Common myeloid progenitor, CD34-positive (primary cell): ENCODE results near the gene ST7.

Experiments
- CTCF ChIA-PET: fragments of 350-600 bp; sonication (Branson Sonifier 250); formaldehyde crosslinking; loops from one replicate; lab custom pipeline; 2021; ENCODE audit warnings: antibody characterized with exemption; lab: Charles Lee
- POLR2A ChIA-PET: fragments of 350-600 bp; sonication (Branson Sonifier 250); formaldehyde crosslinking; loops from one replicate; lab custom pipeline; 2021; ENCODE audit warnings: antibody characterized with exemption; lab: Charles Lee
- DNase-seq, 3 donors: peaks; one replicate each; pipeline versions ENCODE4 v3.0.0 to v3.0.0-alpha.2; 2013
- H3K27ac ChIP-seq, 2 experiments: 1 replicate in 1 of 2; 2 replicates in 1 of 2; pipeline ENCODE4 v1.7.0; 2013; ENCODE audit warnings: inconsistent platforms in 2 of 2, low read length in 2 of 2, mild to moderate bottlenecking in 2 of 2, low read depth in 1 of 2, moderate library complexity in 1 of 2; ENCODE audit not compliant: severe bottlenecking in 2 of 2, insufficient read depth in 1 of 2, poor library complexity in 1 of 2
- H3K27me3 ChIP-seq, 5 experiments: replicated peaks in 2 of 5; 1 replicate in 3 of 5; 2 replicates in 2 of 5; pipeline versions ENCODE4 v1.6.1 to v1.7.0; 2013; ENCODE audit warnings: low read length in 4 of 5, mild to moderate bottlenecking in 2 of 5, moderate library complexity in 2 of 5, inconsistent platforms in 1 of 5; ENCODE audit not compliant: insufficient read depth in 5 of 5, control insufficient read depth in 4 of 5
- H3K36me3 ChIP-seq, 4 experiments: 1 replicate in 2 of 4; 2 replicates in 2 of 4; pipeline versions ENCODE4 v1.6.1 to v1.7.0; 2013; ENCODE audit warnings: low read length in 3 of 4, control low read depth in 1 of 4, mild to moderate bottlenecking in 1 of 4; ENCODE audit not compliant: control insufficient read depth in 4 of 4, insufficient read depth in 4 of 4
- H3K4me1 ChIP-seq, 4 experiments: 1 replicate in 3 of 4; 2 replicates in 1 of 4; pipeline versions ENCODE4 v1.6.1 to v1.7.1; 2013; ENCODE audit warnings: low read length in 3 of 4, mild to moderate bottlenecking in 3 of 4, control low read depth in 1 of 4, inconsistent platforms in 1 of 4, moderate library complexity in 1 of 4; ENCODE audit not compliant: control insufficient read depth in 4 of 4, insufficient read depth in 4 of 4; ENCODE audit errors: control extremely low read depth in 1 of 4
- H3K4me3 ChIP-seq, 7 experiments: 1 replicate in 4 of 7; 2 replicates in 3 of 7; pipeline versions ENCODE4 v1.5.1 to v1.7.0; 2013; ENCODE audit warnings: mild to moderate bottlenecking in 7 of 7, low read length in 6 of 7, moderate library complexity in 6 of 7, inconsistent platforms in 2 of 7, low read depth in 2 of 7, control low read depth in 1 of 7; ENCODE audit not compliant: insufficient read depth in 4 of 7, control insufficient read depth in 1 of 7; ENCODE audit errors: extremely low read depth in 1 of 7
- H3K9me3 ChIP-seq, 5 experiments: 1 replicate in 4 of 5; 2 replicates in 1 of 5; pipeline versions ENCODE4 v1.6.1 to v1.7.1; 2013; ENCODE audit warnings: low read length in 4 of 5, mild to moderate bottlenecking in 2 of 5, inconsistent platforms in 1 of 5, low read depth in 1 of 5, moderate library complexity in 1 of 5; ENCODE audit not compliant: control insufficient read depth in 4 of 5, insufficient read depth in 2 of 5; ENCODE audit errors: control extremely low read depth in 1 of 5
- WGBS: methylation state at CpG from one replicate; pipeline ENCODE4 v1.1.5; 2013; ENCODE audit not compliant: insufficient coverage; 5-methylcytosine and 5-hydroxymethylcytosine counted together

Gene ST7

DNA sequence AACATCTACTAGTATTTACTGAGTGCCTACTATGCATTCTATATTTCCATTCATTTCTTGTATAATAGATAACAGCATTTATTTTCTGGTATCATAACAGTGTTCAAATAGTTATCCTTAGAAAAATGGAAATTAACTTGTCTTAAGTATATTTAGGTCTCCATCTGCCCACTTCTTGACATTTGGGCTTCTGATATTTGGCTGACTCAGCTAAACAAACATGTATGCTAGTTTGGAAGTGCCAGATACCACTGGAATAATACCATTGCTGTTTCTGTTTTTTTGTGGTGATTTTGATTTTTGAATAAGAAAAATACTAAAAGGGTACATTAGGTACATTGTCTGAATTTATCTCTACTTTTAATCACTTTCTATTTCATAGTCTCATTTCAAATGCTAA is 169.2 kb downstream of the ST7 start:
- H3K27me3 ChIP-seq: no peaks in the 10 kb centered on the region
- no peak for DNase-seq
- H3K27ac ChIP-seq: no peak overlapping the region
- H3K9me3 ChIP-seq: no peaks in the 10 kb centered on the region
- H3K4me1 ChIP-seq: peaks cover 0 to 11% (median 7%) of the 10 kb centered on the region in 4 experiments
- CTCF ChIA-PET: interaction anchor here (0.9 to 14.1 kb wide), 9 partner anchors 13 to 202 kb away, joined by 3 to 278 read pairs (median 3); no protein-coding TSS in a partner anchor
- H3K4me3 ChIP-seq: no peak overlapping the region
- POLR2A ChIA-PET: no interaction called here
- peaks cover 0 to 6% (median 2%) of the 10 kb centered on the region in 4 experiments for H3K36me3 ChIP-seq

DNA sequence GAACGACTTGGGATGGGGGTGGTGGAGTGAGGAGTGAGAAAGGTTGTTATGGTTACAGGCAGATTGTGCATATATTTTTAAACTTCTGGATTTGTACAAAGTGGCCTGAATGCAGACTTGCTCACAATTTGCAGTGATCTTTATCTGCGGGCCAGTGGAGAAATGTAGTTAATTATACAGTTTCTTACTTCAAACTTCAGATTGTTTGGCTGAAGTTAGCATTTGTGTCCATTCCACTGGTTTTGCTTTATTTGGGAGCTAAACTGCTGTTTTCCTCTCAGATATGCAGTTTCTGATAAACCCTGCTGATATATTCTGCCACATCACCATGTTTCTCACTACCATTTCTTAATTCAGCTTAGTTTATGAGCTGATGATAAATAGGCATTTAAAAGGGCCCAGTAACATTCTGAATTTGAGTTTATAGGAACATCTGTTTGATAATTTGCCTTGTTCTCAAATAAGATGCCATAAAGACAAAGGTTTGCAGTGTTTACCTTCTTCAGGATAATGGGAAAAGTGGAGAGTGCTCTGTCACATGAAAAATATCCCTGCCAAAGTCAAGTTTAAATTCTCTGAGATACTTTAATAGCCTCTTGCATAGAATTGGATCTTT is 170.1 kb downstream of the ST7 start:
- no peaks in the 10 kb centered on the region for H3K27me3 ChIP-seq
- no peak for DNase-seq
- no peak overlapping the region for H3K4me3 ChIP-seq
- peaks cover 0 to 6% (median 2%) of the 10 kb centered on the region in 4 experiments for H3K36me3 ChIP-seq
- H3K4me1 ChIP-seq: peaks cover 0 to 11% (median 7%) of the 10 kb centered on the region in 4 experiments
- POLR2A ChIA-PET: no interaction called here
- H3K9me3 ChIP-seq: no peaks in the 10 kb centered on the region
- H3K27ac ChIP-seq: no peak overlapping the region
- WGBS: 94% methylated on average over 2 of the region's 2 CpGs
- CTCF ChIA-PET: interaction anchor here (0.9 to 14.1 kb wide), 5 partner anchors 12 to 192 kb away, joined by 3 to 278 read pairs (median 33); no protein-coding TSS in a partner anchor

DNA sequence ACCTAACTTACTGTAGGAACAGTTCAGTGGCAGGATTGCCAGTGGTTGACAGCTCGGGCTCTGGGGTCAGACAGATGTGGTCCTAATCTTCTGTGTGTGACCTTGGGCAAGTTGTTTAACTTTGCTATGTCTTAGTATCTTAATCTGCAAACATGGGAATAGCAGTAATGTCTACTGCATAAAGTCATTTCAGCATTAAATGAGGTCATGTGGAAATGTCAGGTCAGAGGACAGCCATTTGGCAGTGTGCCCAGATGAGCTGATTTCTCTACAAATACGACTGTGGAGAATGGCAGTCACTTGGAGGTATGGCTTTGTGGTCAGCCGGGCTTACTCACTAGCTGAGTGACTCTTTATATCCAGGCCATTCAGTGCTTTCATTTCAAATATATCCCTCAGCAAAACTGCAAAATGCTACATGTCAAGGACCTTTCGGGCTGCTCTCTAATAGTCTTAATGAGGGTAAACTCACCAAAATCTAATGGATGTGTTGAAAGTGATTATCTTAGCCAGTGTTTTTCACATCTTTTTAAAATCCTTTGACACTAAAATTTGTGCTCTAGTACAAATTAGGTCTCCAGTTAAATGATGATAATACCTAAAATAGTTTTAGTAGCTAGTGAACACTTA is 171.4 kb downstream of the ST7 start:
- H3K36me3 ChIP-seq: peaks cover 0 to 6% (median 2%) of the 10 kb centered on the region in 4 experiments
- H3K27me3 ChIP-seq: no peaks in the 10 kb centered on the region
- H3K4me3 ChIP-seq: peak overlapping the region in 1 of 7 experiments; percentile 14
- H3K9me3 ChIP-seq: no peaks in the 10 kb centered on the region
- WGBS: no CpG with 5 or more reads among the region's 4 CpGs
- ChIA-PET CTCF (interaction anchor here (0.7 to 14.1 kb wide), 12 partner anchors 10 to 211 kb away, joined by 3 to 278 read pairs (median 3); no protein-coding TSS in a partner anchor), POLR2A (interaction anchor here (0.6 kb wide), 1 partner anchor 141 kb away, joined by 3 read pairs; no protein-coding TSS in a partner anchor)
- H3K4me1 ChIP-seq: peaks cover 0 to 9% (median 6%) of the 10 kb centered on the region in 4 experiments
- peak; percentile 62 to 93 (median 91) for DNase-seq
- H3K27ac ChIP-seq: no peak overlapping the region

DNA sequence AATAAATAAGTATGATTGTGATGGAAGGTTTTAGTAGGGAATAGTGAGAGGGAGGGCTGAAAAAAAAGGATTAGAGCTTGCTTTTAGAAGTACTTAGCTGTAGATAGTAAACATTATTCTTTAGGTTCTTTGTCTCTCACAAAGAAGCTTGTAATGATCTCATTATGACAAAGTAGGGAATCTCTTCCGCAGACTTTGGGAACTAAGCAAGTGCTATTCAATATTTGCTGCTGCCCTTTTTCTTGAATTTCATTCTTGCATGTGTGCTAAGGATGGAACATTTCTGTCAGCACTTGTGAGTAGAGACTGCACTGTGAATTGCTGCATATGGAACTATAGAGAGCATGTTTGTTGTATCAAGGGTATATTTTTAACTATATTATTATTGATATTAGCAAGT is 173.4 kb downstream of the ST7 start:
- peaks cover 0 to 5% (median 0%) of the 10 kb centered on the region in 4 experiments for H3K36me3 ChIP-seq
- H3K27ac ChIP-seq: no peak overlapping the region
- CTCF ChIA-PET: interaction anchor here (0.9 to 14.1 kb wide), 15 partner anchors 8 to 206 kb away, joined by 3 to 278 read pairs (median 6); no protein-coding TSS in a partner anchor
- H3K4me3 ChIP-seq: no peak overlapping the region
- DNase-seq: no peak
- H3K4me1 ChIP-seq: peaks cover 0 to 11% (median 7%) of the 10 kb centered on the region in 4 experiments
- no CpG with 5 or more reads among the region's 1 CpG for WGBS
- H3K27me3 ChIP-seq: no peaks in the 10 kb centered on the region
- POLR2A ChIA-PET: interaction anchor here (0.6 kb wide), 1 partner anchor 92 kb away, joined by 4 read pairs; no protein-coding TSS in a partner anchor
- H3K9me3 ChIP-seq: no peaks in the 10 kb centered on the region

DNA sequence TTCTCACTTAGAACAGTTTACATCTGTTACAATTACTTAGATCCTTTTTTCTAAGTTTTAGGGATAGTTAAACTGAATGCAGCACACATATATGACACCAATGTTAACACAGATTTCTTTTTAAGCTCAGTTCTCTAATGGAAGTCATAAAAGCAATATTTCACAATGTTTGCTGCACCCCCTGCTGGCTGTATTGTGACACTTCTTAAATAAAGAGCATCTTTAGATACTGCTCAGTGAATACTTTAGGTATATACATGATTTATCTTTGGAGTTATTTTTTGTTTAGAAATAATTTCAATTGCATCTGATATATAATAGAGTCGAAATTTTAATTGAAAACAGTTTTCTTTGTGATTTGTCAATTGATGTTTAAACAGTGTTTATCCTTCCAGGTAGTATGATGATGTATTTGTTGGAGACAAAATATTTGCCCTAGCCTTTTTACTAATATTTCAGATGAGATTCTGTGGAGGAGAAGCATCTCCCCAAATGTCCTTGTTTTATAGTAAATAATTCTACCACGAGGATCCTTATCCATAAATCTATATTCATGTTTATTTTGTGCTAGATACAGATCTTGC is 174.4 kb downstream of the ST7 start:
- POLR2A ChIA-PET: no interaction called here
- no CpG with 5 or more reads among the region's 2 CpGs for WGBS
- CTCF ChIA-PET: interaction anchor here (0.6 to 14.1 kb wide), 21 partner anchors 7 to 605 kb away, joined by 3 to 278 read pairs (median 4); no protein-coding TSS in a partner anchor
- no peak overlapping the region for H3K4me3 ChIP-seq
- no peaks in the 10 kb centered on the region for H3K9me3 ChIP-seq
- DNase-seq: peak; percentile 58 to 81 (median 76)
- H3K27ac ChIP-seq: no peak overlapping the region
- H3K4me1 ChIP-seq: peaks cover 0 to 15% (median 10%) of the 10 kb centered on the region in 4 experiments
- H3K36me3 ChIP-seq: peaks cover 0 to 7% (median 0%) of the 10 kb centered on the region in 4 experiments
- H3K27me3 ChIP-seq: no peaks in the 10 kb centered on the region

DNA sequence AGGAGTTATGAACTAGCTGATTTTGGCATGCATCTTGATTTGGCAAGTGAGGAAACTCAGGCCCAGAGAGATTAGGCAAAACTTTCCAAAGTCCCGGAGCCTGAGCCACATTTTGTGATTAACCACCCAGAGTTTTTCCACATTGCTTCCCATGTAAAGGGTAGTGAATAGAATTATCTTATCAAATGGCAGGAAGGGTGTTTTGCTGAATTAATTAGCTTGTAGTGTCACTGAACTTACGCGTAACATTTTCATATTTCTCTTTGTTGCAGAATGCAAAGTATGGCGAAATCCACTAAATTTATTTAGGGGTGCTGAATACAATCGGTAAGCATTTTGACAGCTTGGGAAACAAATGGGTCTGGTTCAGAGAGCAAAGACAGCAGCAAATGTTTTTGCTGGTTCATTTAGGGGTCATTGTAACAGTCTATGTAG is 176.2 kb downstream of the ST7 start:
- Histone ChIP-seq H3K27me3 (no peaks in the 10 kb centered on the region), H3K27ac (no peak overlapping the region), H3K9me3 (no peaks in the 10 kb centered on the region), H3K36me3 (peaks cover 0 to 7% (median 0%) of the 10 kb centered on the region in 4 experiments), H3K4me3 (no peak overlapping the region), H3K4me1 (peaks cover 1 to 23% (median 16%) of the 10 kb centered on the region in 4 experiments)
- DNase-seq: no peak
- CTCF ChIA-PET: interaction anchor here (0.7 to 2.0 kb wide), 8 partner anchors 10 to 302 kb away, joined by 3 to 9 read pairs (median 3); no protein-coding TSS in a partner anchor
- WGBS: 98% methylated on average over 5 of the region's 5 CpGs
- POLR2A ChIA-PET: interaction anchor here (0.5 kb wide), 1 partner anchor 218 kb away, joined by 3 read pairs; no protein-coding TSS in a partner anchor
